NCI-H526 (cell line): ENCODE results near the gene EEF2.
"Not testable (repeated sequence)": the region's sequence is repeated elsewhere in the genome, so short reads cannot be mapped to it uniquely, and the experiment has no call there.

Experiments used
- DNase-seq, 2 experiments: peaks; one replicate each; lab custom pipeline; 2025; lab: John Stamatoyannopoulos, UW

The EEF2 gene

DNA sequence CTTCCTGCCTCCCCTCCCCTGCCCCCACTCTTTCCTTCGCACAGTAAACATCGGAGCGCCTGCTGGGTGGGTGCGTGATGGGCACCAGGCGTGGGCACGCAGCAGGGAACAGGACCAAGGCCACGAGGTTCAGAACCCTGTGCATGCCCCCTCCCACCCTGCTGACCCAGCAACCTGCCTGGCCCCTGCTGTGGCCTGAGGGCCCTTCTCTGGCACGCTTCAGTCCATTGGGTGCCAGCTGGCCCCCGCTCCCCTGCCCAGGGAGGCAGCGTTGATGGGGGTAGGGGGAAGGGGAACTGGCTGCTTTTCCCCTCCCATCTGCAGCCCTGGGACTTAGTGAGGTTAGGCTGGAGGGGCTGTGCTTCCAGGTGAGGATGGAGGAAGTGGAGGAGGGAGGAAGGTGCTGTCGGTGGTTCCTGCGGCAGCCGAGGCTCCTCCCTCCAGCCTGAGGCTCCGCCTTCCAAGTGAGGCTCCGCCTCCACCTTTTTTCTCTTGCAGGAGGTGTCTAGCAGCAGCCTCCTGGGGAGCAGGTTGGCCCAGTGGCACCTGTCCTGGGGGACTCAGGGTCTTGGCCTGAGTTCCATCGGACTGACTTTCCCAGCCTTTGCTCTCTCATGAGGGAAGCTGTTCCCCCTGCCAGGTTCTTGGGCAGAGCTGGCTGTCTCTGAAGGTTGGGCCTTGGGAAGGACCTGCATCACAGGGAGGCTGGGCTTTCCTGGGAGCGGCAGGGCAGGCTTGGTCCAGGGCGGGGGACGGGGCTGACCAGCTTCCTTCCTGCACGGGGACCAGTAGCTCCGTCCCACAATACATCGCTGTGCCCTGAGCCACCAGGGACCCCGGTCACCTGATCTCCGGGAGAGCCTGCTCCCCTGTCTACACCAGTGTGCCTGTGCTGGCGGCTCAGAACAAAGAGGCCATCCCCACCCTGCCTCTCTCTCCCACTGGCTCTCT lies 29.6 kb upstream of the EEF2 start:
- peak; percentile 12 to 51 for DNase-seq

DNA sequence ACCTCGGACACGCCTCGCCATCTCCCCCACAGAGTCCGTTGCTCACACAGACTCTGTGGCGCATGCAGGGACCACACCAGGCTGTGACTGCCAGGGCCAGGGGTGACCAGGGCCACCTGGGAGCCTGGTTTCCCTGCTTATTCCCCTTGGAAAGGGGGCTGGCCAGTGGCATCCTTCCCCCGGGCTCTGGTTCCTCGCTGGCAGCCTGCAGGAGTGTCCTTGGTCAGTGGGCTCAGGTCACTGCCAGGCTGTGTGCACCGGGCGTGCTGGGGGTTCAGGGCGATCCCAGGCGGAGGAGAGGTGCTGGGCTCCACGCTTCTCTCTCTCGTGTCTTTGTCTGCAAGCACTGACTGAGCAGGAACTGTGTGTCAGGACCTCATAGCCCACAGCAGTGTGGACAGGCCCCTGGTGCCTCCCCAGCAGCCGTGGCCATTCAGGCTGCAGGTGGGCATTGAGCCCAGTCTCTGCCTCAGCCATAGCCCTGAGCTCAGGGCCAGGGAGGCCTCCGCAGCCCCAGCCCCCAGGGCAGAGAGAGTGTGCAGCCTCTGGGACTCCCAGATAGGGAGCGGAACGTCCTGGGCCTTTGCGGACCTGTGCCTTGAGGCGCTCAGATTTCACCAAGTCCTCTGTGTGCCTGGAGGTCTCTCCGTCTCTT lies 28.8 kb upstream of the EEF2 start:
- no peak for DNase-seq

GRCh38 chr19:4012975-4013634 lies 27.8 kb upstream of the EEF2 start:
- no peak for DNase-seq

- DNase-seq: peak; percentile 50 to 67
Observed at GRCh38 chr19:4012092-4012974, 27.1 kb upstream of the EEF2 start.

GRCh38 chr19:4011430-4011829 lies 26.2 kb upstream of the EEF2 start:
- not testable (repeated sequence) for DNase-seq

DNA sequence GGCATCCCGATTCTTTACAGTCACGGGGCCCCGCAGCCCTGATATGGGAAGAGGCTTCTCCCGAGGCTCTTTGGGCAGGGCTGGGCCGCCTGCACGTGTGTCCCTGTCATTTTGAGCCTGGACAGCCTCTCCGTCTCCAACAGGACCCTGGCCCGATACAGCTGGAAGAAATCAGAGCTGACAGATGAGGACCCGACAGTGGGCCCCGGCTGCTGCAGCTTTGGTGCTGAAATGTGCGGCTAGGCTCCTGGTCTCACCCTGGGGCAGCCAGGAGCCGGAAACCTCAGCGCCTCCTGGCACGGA lies 25.5 kb upstream of the EEF2 start:
- no peak for DNase-seq

GRCh38 chr19:4009990-4010807 lies 24.9 kb upstream of the EEF2 start:
- no peak for DNase-seq

DNA sequence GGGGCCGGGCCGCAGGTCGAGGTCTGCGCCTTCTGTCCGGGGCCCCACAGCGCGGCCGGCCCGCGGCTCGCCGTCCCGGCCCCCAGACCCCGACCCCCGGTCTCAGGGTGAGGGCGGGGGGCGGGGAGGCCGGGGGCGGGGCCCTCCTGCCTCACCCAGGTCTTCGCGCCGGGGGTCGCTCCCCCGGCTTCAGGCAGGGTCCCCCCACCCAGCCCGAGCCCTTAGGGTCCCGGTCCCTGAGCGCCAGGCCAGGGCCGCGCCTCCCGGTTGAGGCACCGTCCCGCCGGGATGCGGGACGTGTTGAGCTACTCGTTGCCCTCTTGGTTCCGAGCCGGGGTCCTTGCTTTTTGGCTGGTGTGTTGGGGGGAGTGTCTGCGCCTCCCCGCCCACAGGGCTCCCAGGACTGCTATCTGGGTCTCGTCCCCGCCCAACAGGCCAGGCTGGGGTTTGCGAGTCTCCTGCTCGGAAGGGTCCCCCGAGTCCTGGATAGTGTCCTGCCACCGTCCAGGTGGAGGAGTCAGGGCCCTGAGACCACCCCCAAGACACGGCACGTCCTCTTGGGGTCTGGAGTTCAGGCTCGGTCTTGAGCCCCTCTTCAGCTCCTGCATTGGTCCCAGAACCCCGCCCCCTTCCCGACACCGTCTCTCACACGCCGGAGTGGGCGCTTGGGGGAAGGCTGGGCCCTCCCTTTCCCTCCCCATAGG lies 22.7 kb upstream of the EEF2 start:
- peak in 1 of 2 experiments; percentile 25 for DNase-seq

DNA sequence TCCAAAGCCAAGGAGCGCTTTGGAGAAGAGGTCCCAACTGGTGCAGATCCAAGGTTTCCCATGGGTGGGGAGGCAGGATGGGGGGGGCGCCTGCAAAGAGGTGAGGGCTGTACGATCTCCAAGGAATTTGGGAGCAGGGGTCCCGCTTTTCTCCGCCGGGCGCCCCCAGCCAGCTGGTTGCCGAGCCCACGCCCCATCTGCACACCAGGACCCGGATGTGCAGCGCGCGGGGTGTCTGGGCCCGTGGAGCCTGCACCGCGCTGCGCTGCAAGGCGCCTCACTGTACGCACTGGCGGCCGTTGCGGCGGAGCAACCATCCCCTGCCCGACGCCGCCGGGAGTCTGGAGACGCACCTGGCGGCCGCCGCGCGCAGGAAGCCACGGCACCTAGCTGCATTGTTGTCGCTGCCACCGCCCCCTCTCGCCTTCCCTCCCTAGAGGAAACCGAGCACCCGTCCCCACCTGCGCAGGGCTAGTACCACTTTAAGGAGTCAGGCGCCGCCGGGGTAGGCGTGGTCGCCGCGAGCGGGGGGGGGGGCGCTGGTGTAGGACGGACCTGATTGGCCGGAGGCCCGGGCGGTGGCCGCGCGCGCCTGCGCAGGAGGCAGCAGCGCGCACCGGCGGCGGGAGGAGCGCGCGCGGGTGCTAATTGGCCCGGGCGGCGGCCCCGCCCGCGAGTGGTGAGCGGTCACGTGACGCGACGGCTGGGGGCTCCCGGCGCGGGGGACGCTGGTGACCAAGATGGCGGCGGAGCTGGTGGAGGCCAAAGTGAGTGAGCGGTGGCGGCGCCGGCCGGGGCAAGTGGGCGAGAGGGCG lies 22.0 kb upstream of the EEF2 start, which contains the start of gene PIAS4:
Gene PIAS4 (plus strand): TSS at position 716 of the 815 bp plus-strand sequence. CDS start 25 bp downstream, at position 741.
- peak; percentile 85 to 95 for DNase-seq

GRCh38 chr19:4005436-4005835 lies 20.2 kb upstream of the EEF2 start:
- DNase-seq: not testable (repeated sequence)

- DNase-seq: not testable (repeated sequence)
Observed at GRCh38 chr19:4000798-4001197, 15.5 kb upstream of the EEF2 start.

- DNase-seq: not testable (repeated sequence)
Observed at GRCh38 chr19:3998667-3999412, 13.6 kb upstream of the EEF2 start.

- DNase-seq: no peak
Observed at GRCh38 chr19:3995607-3996006, 10.3 kb upstream of the EEF2 start.

DNA sequence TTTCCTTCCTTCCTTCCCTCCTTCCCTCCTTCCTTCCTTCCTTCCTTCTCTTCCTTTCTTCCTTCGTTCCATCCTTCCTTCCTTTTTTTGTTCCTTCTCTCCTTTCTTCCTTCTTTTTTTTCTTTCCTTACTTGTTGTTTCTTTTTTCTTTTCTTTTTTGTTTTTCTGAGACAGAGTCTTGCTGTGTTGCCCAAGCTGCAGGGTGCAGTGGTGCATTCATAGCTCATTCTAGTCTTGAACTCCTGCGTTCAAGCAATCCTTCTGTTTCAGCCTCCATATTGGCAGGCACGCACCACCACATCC lies 5.5 kb upstream of the EEF2 start:
- DNase-seq: no peak

GRCh38 chr19:3987619-3988371 lies 2.5 kb upstream of the EEF2 start:
- peak; percentile 30 to 79 for DNase-seq

DNA sequence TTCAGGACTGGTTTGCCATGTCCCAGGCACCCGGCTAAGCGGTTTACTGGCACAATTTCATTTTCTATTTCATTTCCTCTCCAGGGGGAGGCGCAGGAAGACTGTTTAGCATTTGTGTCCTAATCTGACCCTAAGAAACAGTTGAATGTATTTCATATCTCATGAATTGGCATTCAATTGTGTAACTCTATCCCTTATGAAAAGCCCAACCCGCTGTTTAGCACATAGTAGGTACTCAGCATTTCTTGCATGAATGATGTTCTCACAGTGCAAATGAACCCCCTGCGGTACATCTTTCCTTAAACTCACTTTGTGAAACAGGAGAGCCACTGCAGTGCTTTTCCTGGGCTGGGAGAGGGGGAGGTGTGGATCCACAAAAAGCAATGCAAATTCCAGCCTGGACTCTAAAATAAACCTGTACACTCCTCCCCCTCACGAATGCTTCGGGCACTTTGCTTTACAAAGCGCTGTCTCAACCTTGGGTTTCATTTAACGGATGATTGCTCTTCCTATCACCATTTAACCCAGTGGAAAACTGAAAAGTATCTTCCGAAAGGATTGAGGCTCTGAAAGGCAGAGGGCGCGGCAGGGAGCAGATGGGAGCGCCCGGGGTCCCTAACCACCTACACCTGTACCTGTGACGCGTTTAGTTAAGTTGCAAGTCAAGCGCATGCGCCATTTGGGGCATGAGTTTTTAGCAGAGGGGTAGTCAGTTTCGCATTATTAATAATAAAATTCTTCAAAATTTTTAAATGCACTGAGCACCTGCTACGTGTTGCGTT lies 1.2 kb upstream of the EEF2 start:
- DNase-seq: peak; percentile 90 to 95

DNA sequence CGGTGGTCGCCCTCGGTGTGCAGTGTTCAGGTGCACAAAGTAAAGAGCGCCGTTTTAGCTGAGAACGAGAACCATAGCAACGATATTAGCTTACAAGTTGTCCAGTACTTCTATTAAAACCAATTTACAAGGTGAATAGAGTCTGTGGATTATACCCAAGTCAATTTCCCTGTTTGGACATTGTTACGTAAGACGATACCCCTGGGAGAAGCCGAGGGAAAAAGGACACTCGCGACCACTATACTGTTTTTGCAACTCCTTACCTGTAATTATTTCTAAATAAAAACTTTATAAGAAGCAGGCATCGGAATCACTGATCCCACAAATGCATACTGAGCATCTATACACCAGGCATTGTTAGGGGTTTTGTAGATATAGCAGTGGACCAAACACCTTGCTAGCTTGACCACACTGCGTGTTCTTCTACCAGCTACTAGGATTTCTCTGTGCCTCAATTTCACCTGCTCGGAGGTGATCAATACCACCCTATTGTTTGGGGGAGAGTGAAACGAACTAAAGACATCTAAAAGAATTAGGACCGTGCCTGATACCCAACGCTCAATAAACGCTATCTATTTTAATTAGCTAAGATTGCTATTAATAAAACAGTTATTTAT lies 488 bp upstream of the EEF2 start:
- no peak for DNase-seq
